Measurements from ENCODE around the gene CFLAR.

DNA sequence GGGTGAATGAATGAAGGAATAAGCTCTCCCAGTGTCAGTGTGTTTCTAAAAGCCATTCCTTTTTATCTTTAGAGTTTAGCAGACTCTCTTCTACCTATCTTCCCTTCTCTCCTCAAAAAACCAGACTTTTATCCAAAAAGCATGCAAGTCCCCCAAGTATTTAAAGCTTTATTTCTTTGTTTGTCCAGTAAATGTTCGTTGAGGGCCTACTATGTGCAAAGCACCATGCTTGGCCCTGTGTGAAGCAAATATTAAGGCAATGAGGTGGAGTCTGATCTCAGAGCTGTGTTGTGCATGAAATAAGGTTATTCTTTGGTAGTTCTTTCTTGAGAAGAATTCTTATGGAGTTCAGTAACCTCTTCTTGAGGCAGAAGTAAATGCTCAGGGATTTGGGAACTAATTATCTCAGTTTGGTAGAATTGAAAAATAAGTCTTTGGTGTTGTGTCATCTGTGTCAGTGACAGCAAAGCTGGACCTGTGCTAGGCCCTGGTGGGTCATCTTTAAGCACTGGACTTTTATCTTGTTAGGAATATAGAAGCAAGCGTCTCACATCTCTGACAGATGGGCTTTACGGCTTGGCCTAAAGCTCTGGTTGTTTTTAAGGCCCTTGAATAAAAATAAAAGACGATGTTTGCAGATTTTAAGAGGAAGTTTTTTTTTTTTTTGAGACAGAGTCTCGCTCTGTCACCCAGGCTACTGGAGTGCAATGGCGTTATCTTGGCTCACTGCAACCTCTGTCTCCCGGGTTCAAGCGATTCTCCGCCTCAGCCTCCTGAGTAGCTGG, 38.8 kb downstream of the CFLAR start:
- TF ChIP-seq FOS (IDR thresholded peaks at IDR 0.05; ENCODE audit: low read depth, low read length) = no peak
- TF ChIP-seq, protein P1, sequence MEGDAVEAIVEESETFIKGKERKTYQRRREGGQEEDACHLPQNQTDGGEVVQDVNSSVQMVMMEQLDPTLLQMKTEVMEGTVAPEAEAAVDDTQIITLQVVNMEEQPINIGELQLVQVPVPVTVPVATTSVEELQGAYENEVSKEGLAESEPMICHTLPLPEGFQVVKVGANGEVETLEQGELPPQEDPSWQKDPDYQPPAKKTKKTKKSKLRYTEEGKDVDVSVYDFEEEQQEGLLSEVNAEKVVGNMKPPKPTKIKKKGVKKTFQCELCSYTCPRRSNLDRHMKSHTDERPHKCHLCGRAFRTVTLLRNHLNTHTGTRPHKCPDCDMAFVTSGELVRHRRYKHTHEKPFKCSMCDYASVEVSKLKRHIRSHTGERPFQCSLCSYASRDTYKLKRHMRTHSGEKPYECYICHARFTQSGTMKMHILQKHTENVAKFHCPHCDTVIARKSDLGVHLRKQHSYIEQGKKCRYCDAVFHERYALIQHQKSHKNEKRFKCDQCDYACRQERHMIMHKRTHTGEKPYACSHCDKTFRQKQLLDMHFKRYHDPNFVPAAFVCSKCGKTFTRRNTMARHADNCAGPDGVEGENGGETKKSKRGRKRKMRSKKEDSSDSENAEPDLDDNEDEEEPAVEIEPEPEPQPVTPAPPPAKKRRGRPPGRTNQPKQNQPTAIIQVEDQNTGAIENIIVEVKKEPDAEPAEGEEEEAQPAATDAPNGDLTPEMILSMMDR (conservative IDR thresholded peaks at IDR 0.05; ENCODE audit: low read depth, low read length) = no peak
- TF ChIP-seq NFE2L2 (IDR thresholded peaks at IDR 0.05; ENCODE audit: low read depth, low read length) = no peak
- no peak for TF ChIP-seq POLR2A (IDR thresholded peaks at IDR 0.05; ENCODE audit: low read depth, low read length)

All from IMR-90 (cell line).